Measurements from ENCODE around the gene GRIK3. TPM values are rescaled to one million over a fixed set of nuclear protein-coding genes. Genes with fewer than 3 reads are reported as not detected.
"Not testable (repeated sequence)": the region's sequence is repeated elsewhere in the genome, so short reads cannot be mapped to it uniquely, and the experiment has no call there.

GRIK3 gene
- total RNA-seq, 1 experiment from 2014 or later: not detected

DNA sequence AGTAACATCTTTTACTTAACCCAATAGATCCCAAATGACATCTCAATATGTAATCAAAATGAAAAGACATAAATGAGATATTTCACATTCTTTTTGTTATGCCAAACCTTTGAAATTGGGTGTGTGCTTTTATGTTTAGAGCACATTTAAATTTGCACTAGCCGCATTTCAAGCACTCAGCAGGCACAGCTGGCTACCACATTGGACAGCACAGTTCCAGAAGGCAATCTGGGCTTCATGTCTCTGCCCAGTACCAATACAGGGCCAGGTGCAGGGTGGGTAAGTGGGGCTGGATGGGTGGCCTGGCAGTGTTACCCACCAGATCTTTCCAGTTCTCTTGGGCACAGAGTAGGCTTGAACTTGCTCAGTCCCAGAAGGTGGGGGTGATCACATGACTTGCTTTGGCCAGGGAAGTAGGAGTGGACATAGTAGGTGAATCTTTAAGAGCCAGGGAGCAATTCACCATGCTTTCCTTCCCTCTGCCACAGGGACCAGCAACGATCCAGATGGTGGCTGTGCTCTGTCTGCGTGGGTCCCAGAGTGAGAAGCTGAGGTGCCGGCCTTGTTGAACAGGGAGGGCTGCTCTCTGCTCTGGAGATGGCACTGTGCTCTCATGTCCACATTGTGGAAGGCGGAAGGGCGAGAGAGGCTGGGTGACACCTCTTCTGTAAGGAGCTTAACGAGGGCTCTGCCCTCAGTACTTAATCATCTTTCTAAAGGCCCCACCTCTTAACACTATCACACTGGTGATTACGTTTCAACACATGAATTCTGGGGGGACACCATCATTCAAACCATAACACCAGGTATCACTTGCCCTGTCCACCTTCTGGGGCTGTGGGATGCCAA is 261.4 kb downstream of the GRIK3 start:
- Histone ChIP-seq H3K9ac (ENCODE audit: low read length) (no peak overlapping the region), H3K4me1 (ENCODE audit: low read length) (no peaks in the 10 kb centered on the region), H3K27me3 (ENCODE audit: low read length) (no peaks in the 10 kb centered on the region), H3K79me2 (ENCODE audit: low read length) (no peaks in the 10 kb centered on the region), H3K4me2 (ENCODE audit: low read depth, low read length, poor library complexity, severe bottlenecking) (no peak overlapping the region), H4K20me1 (ENCODE audit: insufficient read depth, low read depth, low read length) (no peaks in the 10 kb centered on the region), H2AFZ (ENCODE audit: low read length) (no peak overlapping the region), H3K36me3 (ENCODE audit: insufficient read depth, low read length) (no peaks in the 10 kb centered on the region), H3K9me3 (ENCODE audit: low read length) (no peaks in the 10 kb centered on the region), H3K4me3 (ENCODE audit: low read length) (no peak overlapping the region), H3K9me2 (replicated peaks; ENCODE audit: insufficient read depth, low read length) (no peaks in the 10 kb centered on the region), H3K27ac (ENCODE audit: low read length) (no peak overlapping the region)
- DNase-seq: no peak

- Histone ChIP-seq H3K27ac (ENCODE audit: low read length) (no peak overlapping the region), H3K4me3 (ENCODE audit: low read length) (no peak overlapping the region), H3K36me3 (ENCODE audit: insufficient read depth, low read length) (no peaks in the 10 kb centered on the region), H3K4me2 (ENCODE audit: low read depth, low read length, poor library complexity, severe bottlenecking) (no peak overlapping the region), H4K20me1 (ENCODE audit: insufficient read depth, low read depth, low read length) (no peaks in the 10 kb centered on the region), H3K9me2 (replicated peaks; ENCODE audit: insufficient read depth, low read length) (no peaks in the 10 kb centered on the region), H2AFZ (ENCODE audit: low read length) (no peak overlapping the region), H3K9me3 (ENCODE audit: low read length) (no peaks in the 10 kb centered on the region), H3K27me3 (ENCODE audit: low read length) (no peaks in the 10 kb centered on the region), H3K9ac (ENCODE audit: low read length) (no peak overlapping the region), H3K79me2 (ENCODE audit: low read length) (no peaks in the 10 kb centered on the region), H3K4me1 (ENCODE audit: low read length) (no peaks in the 10 kb centered on the region)
- DNase-seq: no peak
Measured at GRCh38 chr1:36771660-36772284, 262.5 kb downstream of the GRIK3 start.

GRCh38 chr1:36771240-36771639 is 263.1 kb downstream of the GRIK3 start:
- H3K9ac ChIP-seq (ENCODE audit: low read length): no peak overlapping the region
- H3K79me2 ChIP-seq (ENCODE audit: low read length): no peaks in the 10 kb centered on the region
- DNase-seq: no peak
- H3K9me3 ChIP-seq (ENCODE audit: low read length): no peaks in the 10 kb centered on the region
- no peaks in the 10 kb centered on the region for H4K20me1 ChIP-seq (ENCODE audit: insufficient read depth, low read depth, low read length)
- H3K9me2 ChIP-seq (replicated peaks; ENCODE audit: insufficient read depth, low read length): no peaks in the 10 kb centered on the region
- no peak overlapping the region for H3K27ac ChIP-seq (ENCODE audit: low read length)
- H3K27me3 ChIP-seq (ENCODE audit: low read length): no peaks in the 10 kb centered on the region
- no peak overlapping the region for H3K4me3 ChIP-seq (ENCODE audit: low read length)
- H3K36me3 ChIP-seq (ENCODE audit: insufficient read depth, low read length): no peaks in the 10 kb centered on the region
- H2AFZ ChIP-seq (ENCODE audit: low read length): no peak overlapping the region
- no peaks in the 10 kb centered on the region for H3K4me1 ChIP-seq (ENCODE audit: low read length)
- no peak overlapping the region for H3K4me2 ChIP-seq (ENCODE audit: low read depth, low read length, poor library complexity, severe bottlenecking)

DNA sequence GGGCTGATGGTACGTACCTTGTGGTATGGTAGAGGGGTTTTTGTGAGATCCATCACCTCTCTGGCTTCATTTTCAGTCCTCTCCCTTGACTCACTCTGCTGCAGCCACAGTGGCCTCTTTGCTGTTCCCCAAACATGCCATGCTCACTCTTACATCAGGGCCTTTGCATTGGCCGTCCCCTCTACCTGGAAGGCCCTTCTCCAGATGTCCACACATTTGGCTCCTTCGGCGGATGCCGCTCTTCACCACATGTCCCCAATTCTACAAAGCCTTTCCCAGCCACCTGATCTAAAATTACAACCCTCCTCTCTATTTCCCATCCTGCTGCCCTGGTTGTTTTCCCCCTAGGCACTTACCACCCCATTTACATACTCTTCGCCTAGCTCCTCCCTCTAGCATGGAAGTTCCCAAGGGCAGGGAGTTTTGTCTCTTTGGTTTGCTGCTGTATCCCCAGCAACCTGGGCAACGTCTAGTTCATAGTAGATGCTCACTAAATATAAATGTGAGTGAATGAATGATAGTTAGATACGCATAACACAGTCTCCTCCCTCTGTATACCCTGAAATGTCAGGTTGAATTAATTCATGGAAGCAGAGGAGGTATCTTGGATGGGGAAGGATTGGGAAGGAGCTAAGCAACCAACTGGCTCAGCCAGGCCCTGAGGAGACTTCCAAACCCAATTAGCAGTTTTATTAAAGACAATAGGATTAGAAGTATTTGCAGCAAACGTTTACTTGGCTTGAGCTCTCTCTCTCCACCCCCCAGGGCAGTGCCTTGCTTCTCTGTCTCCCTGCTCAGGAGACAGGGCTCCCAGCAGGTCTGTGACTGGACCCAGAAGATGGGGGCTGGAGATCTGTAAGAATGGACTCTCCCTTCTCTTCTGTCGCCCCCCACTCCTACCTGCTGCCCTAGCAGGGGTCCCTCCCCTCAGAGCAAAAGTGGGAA is 264.2 kb downstream of the GRIK3 start:
- DNase-seq: no peak
- Histone ChIP-seq H3K27ac (ENCODE audit: low read length) (no peak overlapping the region), H3K79me2 (ENCODE audit: low read length) (no peaks in the 10 kb centered on the region), H3K9ac (ENCODE audit: low read length) (no peak overlapping the region), H3K36me3 (ENCODE audit: insufficient read depth, low read length) (no peaks in the 10 kb centered on the region), H3K9me3 (ENCODE audit: low read length) (no peaks in the 10 kb centered on the region), H3K27me3 (ENCODE audit: low read length) (no peaks in the 10 kb centered on the region), H3K9me2 (replicated peaks; ENCODE audit: insufficient read depth, low read length) (no peaks in the 10 kb centered on the region), H3K4me2 (ENCODE audit: low read depth, low read length, poor library complexity, severe bottlenecking) (no peak overlapping the region), H3K4me3 (ENCODE audit: low read length) (no peak overlapping the region), H2AFZ (ENCODE audit: low read length) (no peak overlapping the region), H3K4me1 (ENCODE audit: low read length) (no peaks in the 10 kb centered on the region), H4K20me1 (ENCODE audit: insufficient read depth, low read depth, low read length) (no peaks in the 10 kb centered on the region)

DNA sequence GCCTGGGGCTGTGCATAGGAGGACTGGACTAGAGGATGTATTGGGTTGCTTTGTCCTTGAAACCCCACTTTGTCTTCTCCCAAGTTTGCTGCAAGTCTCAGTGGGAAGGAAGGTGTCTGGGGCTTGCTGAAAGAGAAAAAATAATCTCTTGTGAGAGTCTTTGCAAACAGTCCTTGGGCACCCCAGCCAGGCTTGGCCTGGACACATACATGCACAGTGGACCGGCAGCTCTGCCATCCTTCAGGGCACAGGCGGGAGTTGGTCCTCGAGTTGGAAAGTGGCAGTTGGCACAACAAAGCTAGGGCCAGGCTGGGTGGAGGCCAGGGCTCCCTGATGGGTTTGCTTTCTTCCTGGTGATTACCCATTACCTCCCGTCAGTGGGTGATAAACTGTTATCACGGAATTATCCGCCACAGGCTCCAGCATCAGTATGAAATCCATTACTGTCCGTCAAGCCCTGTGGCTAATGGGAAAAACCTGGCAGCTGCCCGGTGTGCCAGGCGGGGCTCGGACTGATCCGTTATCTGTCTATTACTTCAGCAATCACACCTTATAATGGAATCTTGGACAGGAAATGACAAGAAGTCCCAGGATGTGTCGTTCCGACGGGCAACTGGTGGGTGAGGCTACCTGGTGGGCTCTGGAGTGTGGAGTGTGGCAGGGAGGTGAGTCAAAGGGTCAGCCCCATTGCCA is 265.7 kb downstream of the GRIK3 start:
- H3K27me3 ChIP-seq (ENCODE audit: low read length): no peaks in the 10 kb centered on the region
- DNase-seq: no peak
- H3K4me1 ChIP-seq (ENCODE audit: low read length): no peaks in the 10 kb centered on the region
- H3K4me3 ChIP-seq (ENCODE audit: low read length): no peak overlapping the region
- no peak overlapping the region for H2AFZ ChIP-seq (ENCODE audit: low read length)
- no peaks in the 10 kb centered on the region for H3K9me3 ChIP-seq (ENCODE audit: low read length)
- no peaks in the 10 kb centered on the region for H3K79me2 ChIP-seq (ENCODE audit: low read length)
- no peak overlapping the region for H3K27ac ChIP-seq (ENCODE audit: low read length)
- no peaks in the 10 kb centered on the region for H4K20me1 ChIP-seq (ENCODE audit: insufficient read depth, low read depth, low read length)
- H3K9me2 ChIP-seq (replicated peaks; ENCODE audit: insufficient read depth, low read length): no peaks in the 10 kb centered on the region
- H3K4me2 ChIP-seq (ENCODE audit: low read depth, low read length, poor library complexity, severe bottlenecking): no peak overlapping the region
- H3K36me3 ChIP-seq (ENCODE audit: insufficient read depth, low read length): no peaks in the 10 kb centered on the region
- no peak overlapping the region for H3K9ac ChIP-seq (ENCODE audit: low read length)

DNA sequence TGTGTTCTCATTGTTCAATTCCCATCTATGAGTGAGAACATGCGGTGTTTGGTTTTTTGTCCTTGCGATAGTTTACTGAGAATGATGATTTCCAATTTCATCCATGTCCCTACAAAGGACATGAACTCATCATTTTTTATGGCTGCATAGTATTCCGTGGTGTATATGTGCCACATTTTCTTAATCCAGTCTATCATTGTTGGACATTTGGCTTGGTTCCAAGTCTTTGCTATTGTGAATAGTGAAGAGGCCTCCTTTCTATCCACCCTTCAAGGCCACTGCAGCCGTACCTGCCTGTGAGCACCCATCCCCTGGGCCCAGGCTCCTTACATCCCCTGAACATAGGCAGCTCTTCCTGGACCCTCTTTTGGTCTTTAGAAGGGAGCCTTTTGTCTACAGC is 266.9 kb downstream of the GRIK3 start:
- H2AFZ ChIP-seq (ENCODE audit: low read length); H3K4me3 ChIP-seq (ENCODE audit: low read length); H3K9me3 ChIP-seq (ENCODE audit: low read length); H3K27me3 ChIP-seq (ENCODE audit: low read length); H3K79me2 ChIP-seq (ENCODE audit: low read length); H3K9ac ChIP-seq (ENCODE audit: low read length); DNase-seq; H3K4me1 ChIP-seq (ENCODE audit: low read length); H3K27ac ChIP-seq (ENCODE audit: low read length); H4K20me1 ChIP-seq (ENCODE audit: insufficient read depth, low read depth, low read length); H3K4me2 ChIP-seq (ENCODE audit: low read depth, low read length, poor library complexity, severe bottlenecking); H3K36me3 ChIP-seq (ENCODE audit: insufficient read depth, low read length); H3K9me2 ChIP-seq (replicated peaks; ENCODE audit: insufficient read depth, low read length): not testable (repeated sequence)

DNA sequence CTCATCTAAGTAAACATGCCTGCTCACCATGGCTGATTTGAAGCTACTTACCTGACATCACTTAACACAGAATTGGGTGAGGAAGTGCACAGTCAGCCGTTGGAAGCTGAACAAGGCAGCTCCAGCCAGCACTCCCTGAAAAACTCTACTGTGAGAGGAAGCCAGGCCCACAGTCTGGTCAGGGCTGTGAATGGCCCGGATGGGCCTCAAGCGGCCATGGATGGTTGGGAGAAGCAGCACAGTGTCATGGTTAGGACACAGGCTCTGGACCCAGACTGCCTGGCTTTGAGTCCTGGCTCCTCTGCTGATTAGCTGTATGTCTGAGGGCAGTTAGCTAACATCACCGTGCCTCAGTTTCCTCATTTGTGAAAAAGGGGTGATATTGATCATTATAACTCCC is 267.8 kb downstream of the GRIK3 start:
- no peak overlapping the region for H2AFZ ChIP-seq (ENCODE audit: low read length)

More for the DNA sequence above, 267.8 kb downstream of the GRIK3 start:
- Histone ChIP-seq H3K9me3 (ENCODE audit: low read length) (no peaks in the 10 kb centered on the region), H3K4me2 (ENCODE audit: low read depth, low read length, poor library complexity, severe bottlenecking) (no peak overlapping the region), H3K79me2 (ENCODE audit: low read length) (no peaks in the 10 kb centered on the region), H3K27me3 (ENCODE audit: low read length) (no peaks in the 10 kb centered on the region), H3K4me1 (ENCODE audit: low read length) (no peaks in the 10 kb centered on the region), H4K20me1 (ENCODE audit: insufficient read depth, low read depth, low read length) (no peaks in the 10 kb centered on the region), H3K4me3 (ENCODE audit: low read length) (no peak overlapping the region), H3K9ac (ENCODE audit: low read length) (no peak overlapping the region), H3K27ac (ENCODE audit: low read length) (no peak overlapping the region), H3K9me2 (replicated peaks; ENCODE audit: insufficient read depth, low read length) (no peaks in the 10 kb centered on the region), H3K36me3 (ENCODE audit: insufficient read depth, low read length) (no peaks in the 10 kb centered on the region)
- no peak for DNase-seq
